MM.1S (cell line): ENCODE measurements around the gene OR7C2.

ENCODE experiments used
- EZH2 ChIP-seq: fragments of 300-600 bp; sonication (generic); optimal IDR thresholded peaks from 2 replicates; pipeline ENCODE3; 2017; ENCODE audit warnings: low read depth, mild to moderate bottlenecking, antibody characterized with exemption, low read length, mixed read lengths
- EZH2phosphoT487 ChIP-seq: fragments of 300-600 bp; sonication (generic); IDR thresholded peaks from 2 replicates; pipeline ENCODE4 v1.6.1; 2018; ENCODE audit warnings: antibody characterized with exemption, low read length
- TF ChIP-seq, protein P1 (sequence below): fragments of 300-600 bp; sonication (generic); IDR thresholded peaks from 2 replicates; pipeline ENCODE4 v1.5.1; 2016; ENCODE audit warnings: antibody characterized with exemption, low read length, mixed read lengths

DNA sequence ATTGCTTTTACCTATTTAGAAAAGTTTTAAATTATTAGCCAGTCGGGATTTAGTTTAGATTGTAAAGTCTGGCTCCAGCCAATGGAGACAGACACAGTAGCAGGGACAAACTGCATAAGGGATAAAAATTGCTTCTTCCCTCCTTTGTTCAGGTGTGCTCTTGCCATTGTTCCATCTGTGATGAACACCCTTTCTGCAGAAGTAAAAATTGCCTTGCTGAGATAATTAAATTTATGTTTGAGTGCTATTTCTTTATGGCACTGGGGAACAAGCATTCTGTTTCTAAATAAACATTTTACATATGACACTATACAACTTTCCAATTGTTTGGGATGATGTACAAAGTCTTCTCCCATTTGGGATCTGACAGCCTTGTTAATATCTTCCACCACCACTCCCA lies 18.0 kb downstream of the OR7C2 start:
- TF ChIP-seq, protein P1, sequence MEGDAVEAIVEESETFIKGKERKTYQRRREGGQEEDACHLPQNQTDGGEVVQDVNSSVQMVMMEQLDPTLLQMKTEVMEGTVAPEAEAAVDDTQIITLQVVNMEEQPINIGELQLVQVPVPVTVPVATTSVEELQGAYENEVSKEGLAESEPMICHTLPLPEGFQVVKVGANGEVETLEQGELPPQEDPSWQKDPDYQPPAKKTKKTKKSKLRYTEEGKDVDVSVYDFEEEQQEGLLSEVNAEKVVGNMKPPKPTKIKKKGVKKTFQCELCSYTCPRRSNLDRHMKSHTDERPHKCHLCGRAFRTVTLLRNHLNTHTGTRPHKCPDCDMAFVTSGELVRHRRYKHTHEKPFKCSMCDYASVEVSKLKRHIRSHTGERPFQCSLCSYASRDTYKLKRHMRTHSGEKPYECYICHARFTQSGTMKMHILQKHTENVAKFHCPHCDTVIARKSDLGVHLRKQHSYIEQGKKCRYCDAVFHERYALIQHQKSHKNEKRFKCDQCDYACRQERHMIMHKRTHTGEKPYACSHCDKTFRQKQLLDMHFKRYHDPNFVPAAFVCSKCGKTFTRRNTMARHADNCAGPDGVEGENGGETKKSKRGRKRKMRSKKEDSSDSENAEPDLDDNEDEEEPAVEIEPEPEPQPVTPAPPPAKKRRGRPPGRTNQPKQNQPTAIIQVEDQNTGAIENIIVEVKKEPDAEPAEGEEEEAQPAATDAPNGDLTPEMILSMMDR: no peak
- TF ChIP-seq EZH2phosphoT487 (no peak), EZH2 (no peak)
